GM21360 (cell line): Measurements from ENCODE around the gene ADAMTSL3.

Source experiments
- ATAC-seq: cut with Tn5 transposase; IDR thresholded peaks from one replicate; pipeline ENCODE4 v1.9.1; 2021; ENCODE audit warnings: mild to moderate bottlenecking, moderate library complexity; ENCODE audit not compliant: unreplicated experiment

The ADAMTSL3 gene

DNA sequence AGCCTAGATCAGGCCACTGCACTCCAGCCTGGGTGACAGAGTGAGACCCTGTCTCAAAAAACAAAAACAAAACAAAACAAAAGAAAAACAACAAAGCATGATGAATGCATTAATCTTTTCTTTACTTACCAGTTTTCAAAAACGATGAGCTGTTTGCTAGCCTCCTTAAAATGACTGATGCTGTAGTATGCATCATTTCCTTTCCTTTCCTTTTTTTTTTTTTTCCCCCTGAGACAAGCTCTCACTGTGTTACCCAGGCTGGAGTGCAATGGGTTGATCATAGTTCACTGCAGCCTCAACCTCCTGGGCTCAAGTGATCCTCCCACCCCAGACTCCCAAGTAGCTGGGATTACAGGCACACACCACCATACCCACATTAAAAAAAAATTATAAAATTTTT lies 202.0 kb downstream of the ADAMTSL3 start:
- no peak for ATAC-seq

DNA sequence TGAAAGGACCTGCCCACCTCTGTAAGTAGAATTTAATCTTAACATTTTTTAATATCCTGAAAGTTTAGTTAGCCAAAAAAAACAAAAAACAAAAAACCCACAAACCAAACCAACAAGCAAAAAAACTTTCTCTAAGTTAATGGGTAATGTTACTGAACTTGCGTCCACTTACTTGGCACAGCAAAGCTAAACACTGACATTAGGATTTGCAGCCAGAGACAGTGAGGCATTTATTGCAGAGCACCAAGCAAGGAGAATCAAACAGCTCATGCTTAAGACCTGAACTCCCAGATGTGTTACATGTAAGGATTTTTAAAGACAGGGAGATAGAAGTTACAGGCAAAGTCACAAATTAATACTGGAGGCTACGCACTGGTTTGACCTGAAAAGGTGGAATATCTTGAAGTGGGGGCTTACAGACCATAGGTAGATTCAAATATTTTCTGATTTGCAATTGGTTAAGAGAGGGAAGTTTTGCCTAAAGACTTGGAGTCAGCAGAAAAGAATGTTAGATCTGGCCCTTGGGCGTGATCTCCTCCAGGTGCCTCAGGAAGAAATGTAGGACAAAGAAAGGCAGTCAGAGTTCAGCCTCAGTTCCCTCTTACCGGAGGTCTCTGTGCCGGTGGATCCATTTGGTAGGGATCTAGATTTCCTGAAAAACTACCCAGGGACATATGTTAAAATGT lies 205.0 kb downstream of the ADAMTSL3 start:
- no peak for ATAC-seq

DNA sequence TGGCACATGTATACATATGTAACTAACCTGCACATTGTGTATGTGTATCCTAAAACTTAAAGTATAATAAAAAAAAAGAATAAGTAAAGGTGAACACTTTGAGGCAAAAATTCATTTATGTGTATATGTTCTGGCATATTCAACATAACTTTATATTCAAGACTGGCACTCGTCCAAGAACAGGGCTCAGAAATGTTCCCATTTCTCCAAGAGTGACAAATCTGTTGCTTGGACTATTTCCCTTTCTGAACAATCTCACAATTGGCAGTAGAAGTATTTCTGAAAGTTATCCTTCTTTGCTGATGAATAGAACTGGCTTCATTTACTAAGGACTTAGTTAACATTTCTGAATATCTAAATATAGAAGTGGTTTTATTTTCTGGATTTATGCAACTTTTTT lies 212.8 kb downstream of the ADAMTSL3 start:
- no peak for ATAC-seq

DNA sequence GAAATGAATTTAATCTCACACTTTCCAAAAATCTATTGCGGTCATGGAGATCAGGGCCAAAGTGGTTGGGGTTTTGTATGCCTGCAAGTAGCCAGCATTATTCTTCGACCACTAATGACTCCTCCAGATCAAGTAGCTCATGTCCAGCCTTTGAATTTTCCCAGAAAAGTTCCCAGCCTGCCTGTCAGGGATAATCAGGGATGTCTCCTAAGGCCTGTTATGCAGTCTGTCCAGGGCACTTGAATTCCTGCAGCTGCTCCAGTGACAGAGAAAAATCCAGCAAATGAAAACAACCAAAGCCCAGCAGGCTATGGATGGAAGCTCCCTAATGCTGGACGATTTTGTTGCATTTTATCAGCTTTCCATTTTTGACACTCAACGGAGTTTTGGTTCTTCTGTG lies 215.4 kb downstream of the ADAMTSL3 start:
- ATAC-seq: no peak

DNA sequence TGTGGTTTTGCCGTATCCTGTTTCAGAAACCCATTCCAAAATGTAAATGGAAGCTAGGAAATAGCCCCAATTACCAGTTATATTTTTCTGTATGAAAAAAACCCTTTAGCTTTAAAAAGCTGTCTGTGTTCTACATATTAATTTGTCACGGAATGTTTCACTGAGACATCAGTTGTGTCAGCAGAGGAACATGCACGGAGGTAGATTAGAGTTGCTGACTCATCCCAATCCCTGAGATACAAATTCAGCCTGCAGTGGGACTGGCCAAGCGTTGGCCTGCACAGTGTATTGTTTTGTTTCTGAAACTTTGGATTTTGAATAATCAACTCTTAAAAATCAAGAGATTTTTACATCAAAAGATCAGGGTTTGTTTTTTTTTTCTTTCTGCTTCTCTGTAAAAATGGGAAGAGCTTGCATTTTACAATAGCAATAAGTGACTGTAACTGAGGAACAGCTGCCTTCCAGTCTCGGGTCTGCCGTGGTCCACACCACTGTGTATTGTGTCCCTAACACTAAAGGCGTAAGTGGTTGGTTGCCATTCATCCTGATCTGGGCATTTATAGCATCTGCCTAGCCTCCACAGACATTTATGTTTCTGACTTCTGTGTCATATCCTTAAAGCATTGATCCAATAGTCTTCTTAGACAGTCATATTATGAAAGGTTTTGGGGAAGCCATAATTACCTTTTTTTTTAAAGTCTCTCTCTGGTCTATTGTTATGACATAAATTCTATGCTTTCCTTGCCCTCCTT lies 218.1 kb downstream of the ADAMTSL3 start:
- peak; percentile 83 for ATAC-seq

DNA sequence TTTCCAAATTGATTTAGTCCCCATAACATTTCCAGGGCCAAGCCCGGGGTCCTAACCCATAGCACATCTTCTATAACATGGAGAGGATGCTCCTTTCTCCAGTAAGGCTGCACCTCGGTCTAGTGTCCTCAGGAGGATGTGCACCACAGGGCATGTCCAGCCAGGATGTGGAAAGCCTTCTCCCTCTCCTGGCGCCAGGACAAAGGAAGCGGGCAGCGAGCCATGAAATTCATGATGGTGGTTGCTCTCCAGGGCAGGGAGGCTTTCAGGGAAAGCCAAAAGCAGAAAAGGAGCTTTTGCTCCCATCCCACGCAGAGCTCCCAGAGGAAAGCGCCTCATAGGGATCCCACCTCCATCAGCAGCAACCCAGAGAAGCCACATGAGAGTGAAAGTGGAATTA lies 220.0 kb downstream of the ADAMTSL3 start:
- ATAC-seq: no peak

DNA sequence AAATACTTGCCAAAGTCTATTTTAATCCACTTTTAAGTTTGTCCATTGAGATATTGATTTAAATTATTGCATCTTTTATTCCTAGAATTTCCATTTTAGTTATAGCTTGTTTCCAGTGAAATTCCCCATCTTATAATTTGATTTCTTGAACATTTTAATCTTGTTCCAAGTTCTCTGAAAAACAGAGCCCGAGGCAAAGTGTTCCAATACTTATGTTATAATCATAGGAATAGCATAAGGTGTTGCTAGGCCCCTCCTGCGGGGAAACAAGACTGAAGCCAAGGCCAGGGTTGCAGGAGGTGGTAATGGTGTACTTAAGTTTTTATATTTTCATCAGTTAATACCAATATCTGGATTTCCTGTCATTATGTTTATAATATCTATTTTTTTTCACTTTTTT lies 226.6 kb downstream of the ADAMTSL3 start:
- ATAC-seq: no peak

DNA sequence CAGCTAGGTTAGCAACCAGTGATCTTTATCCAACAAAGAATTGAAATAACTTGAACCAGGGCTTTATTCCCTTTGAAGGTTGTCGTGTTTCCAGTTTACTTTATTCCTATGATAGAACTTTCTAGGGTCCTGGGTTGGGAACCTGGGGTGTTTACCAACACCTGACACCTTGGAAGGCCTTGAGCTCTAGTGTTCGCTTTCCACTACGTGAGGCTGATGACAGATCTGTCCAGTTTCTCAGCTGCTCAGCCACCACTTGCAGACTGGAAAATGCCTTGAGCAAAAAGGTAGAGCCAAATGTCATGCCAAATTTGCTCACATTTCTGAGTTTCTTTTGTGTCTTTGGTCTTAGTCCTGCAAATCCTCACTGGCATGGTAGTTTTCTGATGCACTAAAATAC lies 227.2 kb downstream of the ADAMTSL3 start:
- ATAC-seq: no peak

DNA sequence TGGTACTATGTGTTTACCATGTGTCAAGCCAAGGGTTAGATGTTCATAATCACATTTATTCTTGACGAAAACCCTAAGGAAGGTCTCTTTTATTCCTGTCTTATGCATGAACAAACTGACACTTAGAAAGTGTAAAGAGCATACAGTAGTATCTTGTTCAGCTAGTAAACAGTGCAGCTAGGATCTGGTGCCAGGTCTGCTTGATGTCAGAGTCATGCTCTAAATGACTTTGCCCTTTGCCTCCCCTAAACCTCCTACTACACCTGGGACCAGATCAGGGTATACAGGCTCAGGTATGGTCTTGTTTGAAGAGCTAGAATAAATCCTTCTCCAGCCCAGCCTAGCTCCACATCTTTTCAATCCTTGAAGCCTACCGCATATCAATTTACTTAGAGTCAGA lies 232.4 kb downstream of the ADAMTSL3 start:
- ATAC-seq: no peak

DNA sequence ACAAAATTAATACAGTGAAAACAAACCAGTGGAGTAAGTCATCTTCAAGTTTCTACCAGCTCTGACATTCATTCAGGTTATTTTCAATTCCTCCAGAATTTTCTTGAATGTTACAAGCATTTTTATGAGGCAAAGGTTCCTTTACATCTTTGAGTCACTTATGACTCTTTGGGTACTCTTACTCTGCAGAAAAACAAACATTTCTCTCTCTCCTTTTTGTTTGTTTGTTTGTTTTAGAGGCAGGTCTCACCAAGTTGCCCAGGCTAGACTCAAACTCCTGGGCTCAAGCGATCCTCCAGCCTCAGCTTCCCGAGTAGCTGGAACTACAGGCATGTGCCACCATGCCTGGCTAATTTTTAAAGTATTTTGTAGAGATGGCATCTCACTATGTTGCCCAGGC lies 233.5 kb downstream of the ADAMTSL3 start:
- no peak for ATAC-seq

DNA sequence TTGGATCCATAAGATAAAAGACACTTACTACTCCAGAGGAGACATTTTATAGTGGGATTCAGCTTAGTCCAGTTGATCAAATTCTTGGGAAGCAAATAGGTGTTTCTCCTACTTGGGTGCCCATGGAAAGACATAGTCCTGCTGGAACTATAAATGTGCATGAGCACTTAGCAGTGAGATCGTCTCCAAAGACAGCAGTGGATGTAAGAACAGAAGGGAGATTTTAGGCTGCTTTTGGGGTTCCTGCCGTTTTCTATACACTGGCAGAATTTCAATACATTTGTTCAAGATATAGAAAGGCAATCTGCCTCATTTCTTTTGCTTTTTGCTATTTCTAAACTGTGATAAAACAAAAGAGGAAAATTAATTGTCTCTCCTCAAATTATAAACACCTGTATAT lies 234.0 kb downstream of the ADAMTSL3 start:
- no peak for ATAC-seq

DNA sequence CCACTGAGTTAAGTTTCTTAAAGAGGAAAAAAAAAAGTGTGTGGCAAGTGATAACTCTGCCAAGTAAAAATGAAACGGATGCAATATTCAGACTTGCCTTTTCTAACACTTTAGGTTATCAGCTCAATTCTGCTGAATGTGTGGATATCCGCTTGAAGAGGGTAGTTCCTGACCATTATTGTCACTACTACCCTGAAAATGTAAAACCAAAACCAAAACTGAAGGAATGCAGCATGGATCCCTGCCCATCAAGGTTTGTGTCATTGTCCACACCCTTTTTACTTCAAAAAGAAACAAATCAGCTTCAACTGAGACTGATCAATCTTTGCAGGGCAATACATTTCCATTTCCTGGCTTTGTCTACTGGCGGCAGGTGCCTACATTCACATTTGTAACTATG lies 236.1 kb downstream of the ADAMTSL3 start:
- ATAC-seq: no peak

DNA sequence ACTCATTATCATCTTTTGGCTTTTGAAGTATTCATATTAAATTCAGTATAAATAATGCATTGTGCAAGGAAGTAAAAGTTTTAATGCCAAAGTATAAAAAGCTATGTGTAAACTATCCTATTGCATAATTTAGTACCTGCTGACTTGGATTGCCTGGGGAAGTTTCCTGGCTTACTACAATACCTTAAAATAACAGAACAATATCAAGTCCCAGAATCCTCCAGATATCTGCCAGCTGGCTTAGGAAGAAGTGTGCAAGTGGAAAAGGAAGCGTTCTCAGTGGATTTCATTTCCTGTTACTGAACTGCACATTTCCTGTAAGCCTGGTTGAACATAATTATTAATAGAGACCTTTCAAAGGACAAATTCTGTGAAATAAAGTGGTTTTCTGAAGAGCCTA lies 236.7 kb downstream of the ADAMTSL3 start:
- no peak for ATAC-seq

DNA sequence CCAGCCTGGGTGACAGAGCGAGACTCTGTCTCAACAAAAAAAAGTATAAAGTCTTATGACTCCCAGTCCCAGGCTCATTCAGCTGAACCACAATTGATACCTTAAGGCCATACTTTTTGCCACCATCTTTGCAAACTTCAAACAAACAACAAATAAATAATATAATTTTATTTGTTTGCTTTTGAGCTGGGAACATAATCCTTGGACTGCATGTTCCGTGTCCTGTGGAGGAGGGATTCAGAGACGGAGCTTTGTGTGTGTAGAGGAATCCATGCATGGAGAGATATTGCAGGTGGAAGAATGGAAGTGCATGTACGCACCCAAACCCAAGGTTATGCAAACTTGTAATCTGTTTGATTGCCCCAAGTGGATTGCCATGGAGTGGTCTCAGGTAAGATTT lies 238.6 kb downstream of the ADAMTSL3 start:
- ATAC-seq: no peak

DNA sequence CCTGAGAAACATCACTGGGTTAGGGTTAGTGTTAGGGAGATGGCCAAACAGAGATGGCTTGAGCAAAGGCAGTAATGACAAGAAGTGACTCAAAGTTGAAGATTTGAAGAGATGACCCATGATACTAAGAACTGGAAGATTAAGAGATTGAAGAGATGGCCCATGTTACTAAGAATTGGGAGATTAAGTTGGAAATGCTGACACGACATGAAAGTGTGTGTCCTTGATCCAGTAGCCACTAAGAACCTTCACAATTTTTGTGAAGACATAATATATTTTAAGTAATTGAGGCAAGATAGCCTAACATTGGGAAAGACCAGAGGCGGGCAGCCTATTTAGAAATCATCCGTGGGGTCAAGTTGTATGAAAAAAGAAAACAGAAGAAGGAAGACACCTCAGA lies 239.4 kb downstream of the ADAMTSL3 start:
- ATAC-seq: no peak

DNA sequence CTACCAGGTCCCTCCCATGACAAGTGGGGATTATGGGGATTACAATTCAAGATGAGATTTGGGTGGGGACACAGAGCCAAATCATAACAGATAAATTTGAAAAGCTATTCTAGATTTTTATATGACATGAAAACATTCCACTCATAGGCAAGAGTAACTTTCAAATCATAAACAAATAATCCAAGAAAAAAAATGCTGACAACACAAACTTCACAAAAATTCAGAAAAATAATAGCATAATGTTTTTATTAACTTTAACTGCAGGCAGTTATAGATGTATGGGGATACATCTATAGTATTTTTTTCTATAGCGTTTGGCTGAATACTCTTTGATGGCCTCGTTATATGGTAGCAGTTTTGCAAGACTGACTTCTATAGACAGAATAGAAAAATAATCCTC lies 243.1 kb downstream of the ADAMTSL3 start:
- no peak for ATAC-seq

DNA sequence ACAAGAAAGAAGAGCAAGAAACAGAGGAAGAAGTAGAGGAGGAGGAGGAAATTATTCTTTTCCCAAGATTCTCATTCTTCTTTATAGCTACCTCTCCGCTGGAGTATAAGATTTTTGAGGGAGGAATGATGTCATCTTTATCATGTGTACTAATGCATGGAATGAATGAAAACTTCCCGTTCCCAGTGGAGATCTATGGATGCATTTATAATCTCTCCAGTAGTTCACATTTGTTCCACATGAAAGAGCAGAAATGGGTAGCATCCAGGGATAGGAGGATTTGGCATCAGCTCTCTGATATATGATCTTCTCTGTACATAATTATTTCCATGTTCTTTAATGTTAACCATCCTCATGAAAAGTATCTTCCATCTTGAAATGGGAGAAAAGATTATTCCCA lies 244.4 kb downstream of the ADAMTSL3 start:
- ATAC-seq: no peak

DNA sequence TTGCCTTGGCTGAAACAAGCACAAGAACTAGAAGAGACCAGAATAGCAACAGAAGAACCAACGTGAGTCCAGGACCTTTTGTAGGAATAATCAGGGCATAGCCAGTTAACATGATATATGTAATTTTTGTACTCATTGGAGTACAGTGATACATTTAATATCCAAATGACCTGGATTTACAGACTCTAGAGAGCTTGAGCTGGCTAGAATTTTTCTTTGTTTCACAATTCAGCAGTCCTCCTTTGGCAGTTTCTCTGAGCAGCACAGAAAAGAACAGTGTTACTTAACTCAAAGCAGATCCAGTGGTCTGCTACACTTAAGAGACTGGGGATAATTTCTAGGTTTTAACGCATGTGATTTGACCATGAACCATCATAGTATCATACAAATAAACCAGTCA lies 245.7 kb downstream of the ADAMTSL3 start:
- ATAC-seq: no peak

DNA sequence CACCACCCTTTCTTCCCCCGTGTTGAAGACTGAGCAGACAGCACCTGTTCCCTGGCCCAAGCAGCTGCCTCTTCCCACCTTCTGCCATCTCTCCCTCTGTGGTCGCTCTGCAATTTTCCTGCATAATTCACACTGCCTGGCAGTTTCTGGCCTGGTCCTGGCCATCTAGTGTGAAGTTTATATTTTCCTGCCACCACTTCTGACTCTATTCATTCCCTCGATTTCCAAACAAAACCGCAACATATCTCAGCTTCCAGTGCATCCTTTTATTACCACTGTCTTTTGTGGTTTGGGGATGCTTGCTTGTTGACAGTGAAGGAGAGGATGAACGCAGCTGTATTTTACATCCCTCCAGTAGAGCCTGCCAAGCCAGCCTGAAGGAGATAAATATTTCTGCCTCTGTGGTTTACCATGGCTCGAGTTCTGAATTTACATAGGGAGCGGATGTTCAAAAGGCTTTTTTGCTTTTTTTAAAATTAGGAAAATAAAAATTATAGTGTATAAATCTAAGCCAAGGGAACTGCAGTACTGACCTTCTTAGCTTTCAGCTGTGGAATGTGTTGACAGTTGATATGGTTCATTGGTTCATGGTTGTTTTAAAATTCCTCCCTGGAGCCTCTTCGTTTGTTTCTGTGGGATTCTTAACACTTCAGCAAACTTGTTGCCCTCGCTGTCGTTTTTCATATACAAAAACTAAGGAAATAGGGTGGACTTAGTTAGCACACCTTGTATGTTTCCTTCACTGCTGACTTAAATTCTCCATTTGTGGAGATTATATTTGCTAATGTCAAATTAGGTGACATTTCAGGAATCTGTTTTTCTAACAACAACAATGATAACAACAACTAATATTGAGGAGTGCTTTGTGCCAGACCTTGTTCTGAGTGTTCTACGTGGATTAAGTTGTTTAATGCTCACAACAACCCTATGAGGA lies 250.5 kb downstream of the ADAMTSL3 start:
- no peak for ATAC-seq

DNA sequence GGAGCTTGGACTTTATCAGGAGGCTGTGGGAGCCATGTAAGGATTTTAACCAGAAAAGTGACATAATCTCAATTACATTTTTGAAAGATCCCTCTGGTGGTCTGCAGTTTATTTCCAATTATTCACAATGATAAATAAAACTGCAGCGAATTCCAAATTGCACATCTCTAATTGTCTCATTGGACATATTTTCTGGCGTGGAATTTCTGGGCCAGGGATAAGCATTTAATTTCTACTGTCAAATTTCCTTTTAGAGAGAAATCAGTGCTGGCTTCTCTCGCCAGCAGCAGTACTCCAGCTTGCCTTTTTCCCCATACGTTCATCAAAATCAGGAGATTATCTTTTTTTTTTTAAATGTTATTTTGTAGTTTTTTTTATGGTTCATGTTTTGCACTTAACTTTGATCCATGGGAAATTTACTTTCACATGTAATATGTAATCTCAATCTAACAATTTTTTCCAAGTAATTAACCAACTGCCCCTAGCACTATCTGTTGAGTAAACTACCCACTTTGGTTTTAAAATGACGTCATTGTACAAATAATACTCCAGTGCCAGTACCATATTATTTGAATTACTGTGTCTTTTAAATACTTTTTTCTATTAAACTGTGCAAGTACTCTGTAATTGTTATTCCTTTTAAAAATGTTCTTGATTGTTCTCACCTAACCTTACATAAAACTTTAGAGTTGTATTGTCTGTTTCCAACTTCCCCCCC lies 251.8 kb downstream of the ADAMTSL3 start:
- ATAC-seq: no peak

DNA sequence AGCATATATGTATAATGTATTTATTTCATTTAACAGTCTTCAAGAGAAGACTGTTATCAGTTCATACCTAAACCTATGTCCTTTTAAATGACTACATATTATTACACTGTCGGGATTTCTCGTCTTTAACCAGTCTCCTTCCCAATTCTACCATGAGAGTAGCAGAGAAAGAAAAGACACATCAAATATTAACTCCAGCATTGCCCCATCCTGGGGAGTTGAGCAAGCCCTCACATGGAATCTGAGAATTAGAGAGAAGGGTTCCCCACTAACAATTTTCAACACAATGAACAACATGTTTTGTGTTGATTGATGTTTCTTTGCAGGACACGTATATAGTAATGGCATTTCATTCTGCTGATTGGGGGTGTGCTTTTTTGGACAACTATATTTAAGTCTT lies 257.4 kb downstream of the ADAMTSL3 start:
- ATAC-seq: no peak
